ENCODE measurements around the gene RPS3A.
"Not testable (repeated sequence)": the region's sequence is repeated elsewhere in the genome, so short reads cannot be mapped to it uniquely, and the experiment has no call there.

DNA sequence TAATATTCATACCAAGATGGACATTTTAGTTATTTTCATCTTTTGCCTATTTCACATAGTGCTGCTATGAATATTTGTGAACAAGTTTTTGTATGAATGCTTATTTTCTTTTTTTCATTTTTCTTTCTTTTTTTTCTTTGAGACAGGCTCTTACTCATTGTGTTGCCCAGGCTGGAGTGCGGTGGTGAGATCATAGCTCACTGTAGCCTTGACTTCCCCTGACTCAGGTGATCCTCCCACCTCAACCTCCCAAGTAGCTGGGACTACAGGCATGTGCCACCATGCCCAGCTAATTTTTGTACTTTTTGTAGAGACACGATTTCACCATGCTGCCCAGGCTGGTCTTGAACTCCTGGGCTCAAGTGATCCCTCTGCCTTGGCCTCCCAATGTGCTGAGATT, 21.4 kb upstream of the RPS3A start:
- TF ChIP-seq, protein P1, sequence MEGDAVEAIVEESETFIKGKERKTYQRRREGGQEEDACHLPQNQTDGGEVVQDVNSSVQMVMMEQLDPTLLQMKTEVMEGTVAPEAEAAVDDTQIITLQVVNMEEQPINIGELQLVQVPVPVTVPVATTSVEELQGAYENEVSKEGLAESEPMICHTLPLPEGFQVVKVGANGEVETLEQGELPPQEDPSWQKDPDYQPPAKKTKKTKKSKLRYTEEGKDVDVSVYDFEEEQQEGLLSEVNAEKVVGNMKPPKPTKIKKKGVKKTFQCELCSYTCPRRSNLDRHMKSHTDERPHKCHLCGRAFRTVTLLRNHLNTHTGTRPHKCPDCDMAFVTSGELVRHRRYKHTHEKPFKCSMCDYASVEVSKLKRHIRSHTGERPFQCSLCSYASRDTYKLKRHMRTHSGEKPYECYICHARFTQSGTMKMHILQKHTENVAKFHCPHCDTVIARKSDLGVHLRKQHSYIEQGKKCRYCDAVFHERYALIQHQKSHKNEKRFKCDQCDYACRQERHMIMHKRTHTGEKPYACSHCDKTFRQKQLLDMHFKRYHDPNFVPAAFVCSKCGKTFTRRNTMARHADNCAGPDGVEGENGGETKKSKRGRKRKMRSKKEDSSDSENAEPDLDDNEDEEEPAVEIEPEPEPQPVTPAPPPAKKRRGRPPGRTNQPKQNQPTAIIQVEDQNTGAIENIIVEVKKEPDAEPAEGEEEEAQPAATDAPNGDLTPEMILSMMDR (IDR thresholded peaks at IDR 0.05; ENCODE audit: insufficient read depth, low read length): not testable (repeated sequence)
- TF ChIP-seq, protein P2, sequence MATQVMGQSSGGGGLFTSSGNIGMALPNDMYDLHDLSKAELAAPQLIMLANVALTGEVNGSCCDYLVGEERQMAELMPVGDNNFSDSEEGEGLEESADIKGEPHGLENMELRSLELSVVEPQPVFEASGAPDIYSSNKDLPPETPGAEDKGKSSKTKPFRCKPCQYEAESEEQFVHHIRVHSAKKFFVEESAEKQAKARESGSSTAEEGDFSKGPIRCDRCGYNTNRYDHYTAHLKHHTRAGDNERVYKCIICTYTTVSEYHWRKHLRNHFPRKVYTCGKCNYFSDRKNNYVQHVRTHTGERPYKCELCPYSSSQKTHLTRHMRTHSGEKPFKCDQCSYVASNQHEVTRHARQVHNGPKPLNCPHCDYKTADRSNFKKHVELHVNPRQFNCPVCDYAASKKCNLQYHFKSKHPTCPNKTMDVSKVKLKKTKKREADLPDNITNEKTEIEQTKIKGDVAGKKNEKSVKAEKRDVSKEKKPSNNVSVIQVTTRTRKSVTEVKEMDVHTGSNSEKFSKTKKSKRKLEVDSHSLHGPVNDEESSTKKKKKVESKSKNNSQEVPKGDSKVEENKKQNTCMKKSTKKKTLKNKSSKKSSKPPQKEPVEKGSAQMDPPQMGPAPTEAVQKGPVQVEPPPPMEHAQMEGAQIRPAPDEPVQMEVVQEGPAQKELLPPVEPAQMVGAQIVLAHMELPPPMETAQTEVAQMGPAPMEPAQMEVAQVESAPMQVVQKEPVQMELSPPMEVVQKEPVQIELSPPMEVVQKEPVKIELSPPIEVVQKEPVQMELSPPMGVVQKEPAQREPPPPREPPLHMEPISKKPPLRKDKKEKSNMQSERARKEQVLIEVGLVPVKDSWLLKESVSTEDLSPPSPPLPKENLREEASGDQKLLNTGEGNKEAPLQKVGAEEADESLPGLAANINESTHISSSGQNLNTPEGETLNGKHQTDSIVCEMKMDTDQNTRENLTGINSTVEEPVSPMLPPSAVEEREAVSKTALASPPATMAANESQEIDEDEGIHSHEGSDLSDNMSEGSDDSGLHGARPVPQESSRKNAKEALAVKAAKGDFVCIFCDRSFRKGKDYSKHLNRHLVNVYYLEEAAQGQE (IDR thresholded peaks at IDR 0.05; ENCODE audit: insufficient replicate concordance, low read depth): not testable (repeated sequence)
- not testable (repeated sequence) for TF ChIP-seq POLR2AphosphoS5 (IDR thresholded peaks at IDR 0.05; ENCODE audit: low read depth); SPI1 (IDR thresholded peaks at IDR 0.05; ENCODE audit: borderline replicate concordance, low read depth); GABPA (IDR thresholded peaks at IDR 0.05; ENCODE audit: low read depth)

All from HL-60 (cell line).